GM12878 (cell line): ENCODE results near the gene PMF1. TPM values are rescaled to one million over a fixed set of nuclear protein-coding genes. Genes with fewer than 3 reads are reported as not detected.

Source experiments
- ATF2 ChIP-seq: IDR thresholded peaks from 2 replicates; pipeline ENCODE4 v1.6.1; 2012; ENCODE audit warnings: low read length, inconsistent platforms
- CBX3 ChIP-seq: fragments of 200-600 bp; sonication (generic); IDR thresholded peaks from 2 replicates; pipeline ENCODE4 v1.6.1; 2016; ENCODE audit warnings: low read depth, borderline replicate concordance
- CBX5 ChIP-seq: sonication (generic); IDR thresholded peaks from 2 replicates; pipeline ENCODE4 v1.6.1; 2016; ENCODE audit warnings: low read depth, moderate library complexity, mild to moderate bottlenecking, inconsistent platforms
- CREB1 ChIP-seq: IDR thresholded peaks from 2 replicates; pipeline ENCODE4 v1.6.1; 2012; ENCODE audit warnings: low read depth, mild to moderate bottlenecking, inconsistent platforms
- EED ChIP-seq: sonication (generic); IDR thresholded peaks from 2 replicates; pipeline ENCODE4 v1.6.1; 2016; ENCODE audit warnings: antibody characterized with exemption, low read depth
- EGR1 ChIP-seq, 2 experiments: IDR thresholded peaks; 1 replicate in 1 of 2; 2 replicates in 1 of 2; pipeline ENCODE4 v1.6.1; 2011 to 2012; ENCODE audit warnings: low read depth in 2 of 2, low read length in 2 of 2, borderline replicate concordance in 1 of 2, mild to moderate bottlenecking in 1 of 2, moderate library complexity in 1 of 2
- EZH2 ChIP-seq: IDR thresholded peaks from 2 replicates; pipeline ENCODE4 v1.6.1; 2012; ENCODE audit warnings: low read depth, mild to moderate bottlenecking, control low read depth, inconsistent platforms, low read length, borderline replicate concordance; ENCODE audit not compliant: control insufficient read depth
- MYB ChIP-seq: fragments of 150-350 bp; IDR thresholded peaks from 2 replicates; pipeline ENCODE4 v1.6.1; 2014; ENCODE audit warnings: mild to moderate bottlenecking, low read depth, low read length, borderline replicate concordance
- NRF1 ChIP-seq: conservative IDR thresholded peaks from 2 replicates; pipeline ENCODE4 v1.6.1; 2011; ENCODE audit warnings: mild to moderate bottlenecking, low read depth, low read length, improper control_type of control experiment
- PML ChIP-seq: IDR thresholded peaks from 2 replicates; pipeline ENCODE4 v1.6.1; 2012; ENCODE audit warnings: low read length, inconsistent platforms
- POLR2A ChIP-seq: IDR thresholded peaks from 2 replicates; pipeline ENCODE4 v1.6.1; 2011; ENCODE audit warnings: low read depth, mild to moderate bottlenecking, low read length
- RCOR1 ChIP-seq: conservative IDR thresholded peaks from 2 replicates; pipeline ENCODE4 v1.6.1; 2012; ENCODE audit warnings: low read depth, low read length, improper control_type of control experiment
- RELA ChIP-seq: fragments of 450-650 bp; IDR thresholded peaks from 2 replicates; pipeline ENCODE4 v1.8.0; 2014; ENCODE audit warnings: borderline replicate concordance; ENCODE audit not compliant: partially characterized antibody
- SKIL ChIP-seq: fragments of 450-650 bp; IDR thresholded peaks from 2 replicates; pipeline ENCODE4 v1.6.1; 2017; ENCODE audit warnings: mild to moderate bottlenecking, low read depth, inconsistent platforms; ENCODE audit not compliant: poor library complexity, severe bottlenecking
- SMC3 ChIP-seq: IDR thresholded peaks from 2 replicates; pipeline ENCODE4 v1.6.1; 2011; ENCODE audit warnings: low read length, improper control_type of control experiment, borderline replicate concordance
- SPI1 ChIP-seq: IDR thresholded peaks from 2 replicates; pipeline ENCODE4 v1.6.1; 2011; ENCODE audit warnings: low read depth, mild to moderate bottlenecking, low read length, moderate library complexity, borderline replicate concordance; ENCODE audit not compliant: insufficient read depth
- SREBF1 ChIP-seq: IDR thresholded peaks from 2 replicates; pipeline ENCODE4 v1.6.1; 2012; ENCODE audit warnings: mild to moderate bottlenecking, low read length
- SREBF2 ChIP-seq: IDR thresholded peaks from 2 replicates; pipeline ENCODE4 v1.6.1; 2012; ENCODE audit warnings: mild to moderate bottlenecking, low read length
- ZBTB40 ChIP-seq: fragments of 450-650 bp; IDR thresholded peaks from 2 replicates; pipeline ENCODE4 v1.6.1; 2016; ENCODE audit warnings: mild to moderate bottlenecking, moderate library complexity, borderline replicate concordance
- ZNF207 ChIP-seq: fragments of 450-650 bp; IDR thresholded peaks from 2 replicates; pipeline ENCODE4 v1.6.1; 2014; ENCODE audit warnings: antibody characterized with exemption, mild to moderate bottlenecking, borderline replicate concordance
- ZNF217 ChIP-seq: fragments of 450-650 bp; IDR thresholded peaks from 2 replicates; pipeline ENCODE4 v1.6.1; 2017; ENCODE audit warnings: antibody characterized with exemption, mild to moderate bottlenecking
- ZNF274 ChIP-seq: IDR thresholded peaks from one replicate; pipeline ENCODE4 v1.8.0; 2011; ENCODE audit not compliant: insufficient read length, insufficient read depth
- polyA plus RNA-seq, 11 experiments: library from polyadenylated mRNA; depleted of rRNA in 4 of 11; unstranded in 6 of 11; stranded (reverse) in 5 of 11; fragments of >200 nt; fragmentation: Nextera tagmentation in 4 of 11; fragmentation: Illumina TruSeq in 1 of 11; extraction: Ambion mirVana in 4 of 11; extraction: Trizol in 1 of 11; gene quantifications; 1 replicate in 1 of 11; 2 replicates in 10 of 11; pipeline versions ENCODE4 v1.2.1 to v1.2.3, GENCODE V29; 2011 to 2016; ENCODE audit warnings: inconsistent platforms in 2 of 11, missing spikeins in 2 of 11, low read depth in 1 of 11
- total RNA-seq, 4 experiments: library from RNA; depleted of rRNA in 3 of 4; stranded (reverse); fragments of >200 nt in 3 of 4; fragmentation: Illumina TruSeq in 1 of 4; extraction: Trizol in 1 of 4; gene quantifications; 2 replicates each; pipeline versions ENCODE4 v1.2.1 to v1.2.3, GENCODE V29; 2013 to 2021

PMF1 gene
- total and polyA plus RNA-seq, 10 of the 15 experiments (the other 5 are each of a cell fraction or from before 2014, with no cell fraction given), result 6.7 to 105 (median 67.3) TPM

- TF ChIP-seq SREBF1 (no peak), RCOR1 (peak; percentile 87; the same call in 1 of the 2 replicates), EGR1 (IDR thresholded peaks at IDR 0.05; ENCODE audit: borderline replicate concordance in 1 of 2, low read depth in 2 of 2, low read length in 2 of 2) (no peak), NRF1 (no peak), SREBF2 (no peak), ZNF217 (peak; percentile 97), CREB1 (no peak), SKIL (peak; percentile 95), RELA (no peak), MYB (0 out of 2 replicates have a peak, but pooled peaks have one; percentile 56), ZNF274 (no peak), SPI1 (no peak), ATF2 (peak; percentile 88), CBX3 (no peak), POLR2A (no peak; the same call in 1 of the 2 replicates), EZH2 (no peak), EED (peak; percentile 96), CBX5 (peak; percentile 75; the same call in 1 of the 2 replicates), PML (peak; percentile 78; the same call in 1 of the 2 replicates), ZNF207 (no peak), SMC3 (peak; percentile 4; the same call in 1 of the 2 replicates), ZBTB40 (no peak; the same call in 1 of the 2 replicates)
Measured at GRCh38 chr1:156226116-156226538, 13.3 kb downstream of the PMF1 start (continued).
